Aorta (tissue), 5 donors: ENCODE measurements around the gene NR3C2. TPM values are rescaled to one million over a fixed set of nuclear protein-coding genes. Genes with fewer than 3 reads are reported as not detected.

ENCODE experiments used
- ATAC-seq: fragments of 200-7000 bp; cut with Tn5 transposase; one replicate; pipeline ENCODE4 v1.9.1; 2022; ENCODE audit warnings: moderate library complexity; ENCODE audit not compliant: low FRiP score
- DNase-seq, 2 donors: peaks; one replicate each; pipeline ENCODE4 v3.0.0-alpha.2; 2020
- H3K27ac ChIP-seq, 2 donors: one replicate each; pipeline ENCODE4 v1.5.1; 2013; ENCODE audit warnings: low read length in 2 of 2, mild to moderate bottlenecking in 2 of 2, moderate library complexity in 2 of 2, control low read depth in 1 of 2, inconsistent platforms in 1 of 2, low read depth in 1 of 2
- H3K27me3 ChIP-seq, 2 donors: one replicate each; pipeline ENCODE4 v1.6.1; 2013; ENCODE audit warnings: control low read depth in 1 of 2, low read length in 1 of 2, mild to moderate bottlenecking in 1 of 2, moderate library complexity in 1 of 2; ENCODE audit not compliant: insufficient read depth in 2 of 2, control insufficient read depth in 1 of 2
- H3K36me3 ChIP-seq, 2 donors: one replicate each; pipeline ENCODE4 v1.6.1; 2013; ENCODE audit warnings: control low read depth in 1 of 2, low read length in 1 of 2, mild to moderate bottlenecking in 1 of 2; ENCODE audit not compliant: insufficient read depth in 2 of 2, control insufficient read depth in 1 of 2
- H3K4me1 ChIP-seq, 2 donors: one replicate each; pipeline ENCODE4 v1.6.1; 2013; ENCODE audit warnings: low read length in 2 of 2, control low read depth in 1 of 2, mild to moderate bottlenecking in 1 of 2, moderate library complexity in 1 of 2; ENCODE audit not compliant: insufficient read depth in 2 of 2, control insufficient read depth in 1 of 2
- H3K4me3 ChIP-seq, 2 donors: one replicate each; pipeline ENCODE4 v1.5.1; 2013; ENCODE audit warnings: low read length in 2 of 2, control low read depth in 1 of 2, mild to moderate bottlenecking in 1 of 2
- H3K9me3 ChIP-seq: one replicate; pipeline ENCODE4 v1.6.1; 2013; ENCODE audit warnings: mild to moderate bottlenecking, low read length; ENCODE audit not compliant: control insufficient read depth
- WGBS, 2 donors: extraction: QIAGEN DNeasy Blood & Tissue Kit; methylation state at CpG; one replicate each; pipeline ENCODE4 v1.1.7; 2013; 5-methylcytosine and 5-hydroxymethylcytosine counted together
- intact Hi-C, 2 donors: fragments of 100-400 bp; cut with DNase I; formaldehyde crosslinking; loops; one replicate each; pipeline versions ENCODE4 v1.14.2 to v1.15.0; 2022
- polyA plus RNA-seq, 2 donors: library from polyadenylated mRNA; stranded (reverse); fragments of 200-250 nt; gene quantifications; one replicate each; pipeline ENCODE4 v1.2.3, GENCODE V29; 2013
- total RNA-seq, 2 donors: library from RNA; stranded (reverse); fragmentation: NEBNext Ultra II Directional; extraction: Animal tissue kit (Norgen Biotek cat#: 25700); gene quantifications; one replicate each; pipeline ENCODE4 v1.2.1, GENCODE V29; 2021
- donor health status: healthy with polysubstance abuse.
- donor health status: Bipolar disorder and iron deficiency.
- donor health status: DM: no; HTN: no; CAD: no.
- donor health status: DM: no; HTN: no; CAD: no.
- donor health status: DM: yes; HTN: yes; CAD: no.

The NR3C2 gene
- total and polyA plus RNA-seq, 4 donors = 3.4 to 22.9 (median 6.9) TPM

DNA sequence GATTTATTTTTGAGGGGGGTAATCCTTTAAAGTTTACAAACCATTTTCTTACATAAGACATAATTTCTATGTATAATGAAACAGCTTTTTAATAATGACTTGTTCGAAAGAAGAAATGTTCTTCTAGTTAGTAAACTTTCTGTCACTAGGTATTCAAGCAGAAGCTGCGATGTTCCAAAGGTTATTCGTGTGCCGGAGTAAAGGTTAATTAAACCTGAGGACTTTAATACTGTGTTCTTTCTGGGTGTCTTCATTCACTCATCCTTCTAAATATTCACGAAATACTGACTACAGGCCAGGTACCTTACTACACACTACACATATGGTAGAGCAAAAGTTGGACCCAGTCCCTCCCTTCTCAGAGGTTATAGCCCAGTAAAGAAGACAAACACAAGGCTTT, 96.7 kb downstream of the NR3C2 start:
- intact Hi-C loops = no loop called here
- no peak overlapping the region for H3K4me3 ChIP-seq
- DNase-seq = no peak
- ATAC-seq = no peak
- 76% methylated on average over 5 of the region's 5 CpGs for WGBS, 2 donors
- no peaks in the 10 kb centered on the region for H3K36me3 ChIP-seq
- no peaks in the 10 kb centered on the region for H3K27me3 ChIP-seq
- H3K9me3 ChIP-seq = no peaks in the 10 kb centered on the region
- no peak overlapping the region for H3K27ac ChIP-seq
- peaks cover 0 to 3% of the 10 kb centered on the region in 2 donors for H3K4me1 ChIP-seq

GRCh38 chr4:148344941-148345340, 97.3 kb downstream of the NR3C2 start:
- Histone ChIP-seq H3K9me3 (no peaks in the 10 kb centered on the region), H3K27me3 (no peaks in the 10 kb centered on the region), H3K4me3 (no peak overlapping the region), H3K36me3 (no peaks in the 10 kb centered on the region), H3K27ac (no peak overlapping the region), H3K4me1 (peaks cover 0 to 3% of the 10 kb centered on the region in 2 donors)
- intact Hi-C loops = no loop called here
- ATAC-seq (no peak), DNase-seq (no peak)
- whole genome bisulfite sequencing, 2 donors = 8 to 12% methylated on average over 1 of the region's 1 CpG

- DNase-seq = no peak
- WGBS, 2 donors = 84 to 87% methylated on average over 2 of the region's 2 CpGs
- H3K36me3 ChIP-seq = no peaks in the 10 kb centered on the region
- no peak overlapping the region for H3K4me3 ChIP-seq
- no peaks in the 10 kb centered on the region for H3K27me3 ChIP-seq
- ATAC-seq = no peak
- intact Hi-C loops = no loop called here
- H3K27ac ChIP-seq = no peak overlapping the region
- peaks cover 0 to 3% of the 10 kb centered on the region in 2 donors for H3K4me1 ChIP-seq
- no peaks in the 10 kb centered on the region for H3K9me3 ChIP-seq
These were observed 97.9 kb downstream of the NR3C2 start for GRCh38 chr4:148344352-148344751.

- WGBS, 2 donors = 70% methylated on average over 13 of the region's 13 CpGs
- no peak overlapping the region for H3K4me3 ChIP-seq
- H3K27ac ChIP-seq = no peak overlapping the region
These were observed 100.0 kb downstream of the NR3C2 start for GRCh38 chr4:148341980-148342800.

GRCh38 chr4:148335133-148335532, 107.1 kb downstream of the NR3C2 start:
- Histone ChIP-seq H3K27me3 (no peaks in the 10 kb centered on the region), H3K9me3 (no peaks in the 10 kb centered on the region), H3K4me3 (no peak overlapping the region), H3K4me1 (no peaks in the 10 kb centered on the region), H3K36me3 (no peaks in the 10 kb centered on the region), H3K27ac (no peak overlapping the region)
- no peak for ATAC-seq
- 97 to 99% methylated on average over 4 of the region's 4 CpGs for WGBS, 2 donors
- intact Hi-C loops = no loop called here
- DNase-seq = no peak

More at GRCh38 chr4:148341980-148342800, 100.0 kb downstream of the NR3C2 start:
- intact Hi-C loops = no loop called here
- ATAC-seq = no peak
- Histone ChIP-seq H3K9me3 (no peaks in the 10 kb centered on the region), H3K27me3 (no peaks in the 10 kb centered on the region), H3K36me3 (no peaks in the 10 kb centered on the region), H3K4me1 (peaks cover 0 to 3% of the 10 kb centered on the region in 2 donors)
- no peak for DNase-seq

DNA sequence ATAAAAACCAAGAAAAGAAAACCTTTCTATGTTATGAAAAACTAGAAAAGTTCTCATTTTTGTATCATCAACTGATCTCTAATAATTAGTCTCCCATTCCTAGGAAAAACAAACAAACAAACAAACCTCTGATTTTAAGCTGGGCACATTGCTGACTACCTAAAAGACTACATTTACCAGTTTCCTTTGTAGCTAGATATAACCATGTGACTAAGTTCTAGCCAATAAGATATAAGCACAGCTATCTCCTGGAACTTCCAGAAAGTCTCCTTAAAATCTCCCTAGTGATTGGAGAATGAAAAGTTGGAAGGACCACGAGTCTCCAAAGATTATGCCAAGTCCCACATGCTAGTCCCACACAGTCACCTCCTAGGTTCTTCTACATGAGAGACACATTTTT, 108.9 kb downstream of the NR3C2 start:
- intact Hi-C loops = no loop called here

DNA sequence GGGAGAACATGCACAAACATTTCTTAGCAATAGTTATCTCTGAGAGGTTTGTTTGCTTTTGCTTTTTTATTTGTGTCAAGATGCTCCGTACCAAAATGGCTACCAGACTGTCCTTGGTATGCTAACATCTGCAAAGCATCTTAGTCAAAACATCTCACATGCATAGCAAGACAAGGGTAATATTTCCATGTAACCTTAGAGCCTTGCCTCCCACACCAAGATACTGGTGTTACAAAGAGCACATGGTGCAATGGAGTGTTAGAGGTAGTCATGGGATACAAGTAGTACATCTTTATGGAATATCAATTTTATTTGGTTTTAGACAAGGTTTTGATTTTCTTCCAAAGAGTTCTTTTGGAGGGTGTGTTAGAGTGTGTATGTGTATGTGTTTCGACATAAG, 109.7 kb downstream of the NR3C2 start:
- Histone ChIP-seq H3K27ac (no peak overlapping the region), H3K4me1 (no peaks in the 10 kb centered on the region), H3K36me3 (no peaks in the 10 kb centered on the region), H3K27me3 (no peaks in the 10 kb centered on the region), H3K9me3 (no peaks in the 10 kb centered on the region), H3K4me3 (no peak overlapping the region)
- intact Hi-C loops = no loop called here
- no peak for ATAC-seq
- DNase-seq = no peak
- WGBS, 2 donors = 78 to 82% methylated on average over 2 of the region's 2 CpGs

More for the DNA sequence above, 108.9 kb downstream of the NR3C2 start:
- DNase-seq = no peak
- Histone ChIP-seq H3K4me1 (no peaks in the 10 kb centered on the region), H3K4me3 (no peak overlapping the region), H3K27me3 (no peaks in the 10 kb centered on the region), H3K27ac (no peak overlapping the region), H3K9me3 (no peaks in the 10 kb centered on the region), H3K36me3 (no peaks in the 10 kb centered on the region)
- 45 to 59% methylated on average over 1 of the region's 1 CpG for WGBS, 2 donors
- no peak for ATAC-seq

DNA sequence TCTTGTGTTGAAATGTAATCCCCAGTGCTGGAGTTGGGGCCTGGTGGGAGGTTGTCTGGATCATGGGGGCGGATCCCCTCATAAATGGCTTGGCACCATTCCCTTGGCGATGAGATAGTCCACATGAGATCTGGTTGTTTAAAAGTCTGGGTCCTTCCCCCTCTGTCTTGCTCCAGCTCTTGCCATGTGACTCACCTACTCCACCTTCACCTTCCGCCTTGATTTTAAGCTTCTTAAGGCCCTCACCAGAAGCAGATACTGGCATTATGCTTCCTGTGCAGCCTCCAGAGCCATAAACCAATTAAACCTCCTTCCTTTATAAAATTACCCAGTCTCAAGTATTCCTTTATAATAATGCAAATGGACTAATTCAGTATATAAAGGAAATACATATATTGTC, 111.5 kb downstream of the NR3C2 start:
- no peak for DNase-seq
- no peak for ATAC-seq
- intact Hi-C loops = no loop called here
- Histone ChIP-seq H3K9me3 (no peaks in the 10 kb centered on the region), H3K27me3 (no peaks in the 10 kb centered on the region), H3K27ac (no peak overlapping the region), H3K4me1 (no peaks in the 10 kb centered on the region), H3K36me3 (no peaks in the 10 kb centered on the region), H3K4me3 (no peak overlapping the region)
- WGBS, 2 donors = 94 to 100% methylated on average over 3 of the region's 3 CpGs

DNA sequence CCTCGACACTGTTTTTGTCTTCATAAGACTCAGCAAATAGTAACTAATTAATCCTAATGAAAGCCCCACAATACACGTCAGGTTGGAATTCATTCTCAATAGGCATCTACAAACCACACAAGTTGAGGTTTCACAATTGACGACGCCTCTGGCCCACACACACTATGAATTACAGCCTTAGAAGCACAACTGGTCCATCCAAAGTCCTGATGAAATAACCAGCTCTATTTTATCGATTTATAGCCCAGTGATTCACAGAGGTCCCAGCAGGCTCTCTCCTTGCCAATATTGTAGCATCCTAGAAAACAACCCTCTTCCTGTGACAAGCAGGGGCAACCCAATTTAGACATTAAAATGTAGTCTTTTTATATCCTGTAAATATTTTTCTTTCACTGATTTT, 112.1 kb downstream of the NR3C2 start:
- ATAC-seq (peak; percentile 67), DNase-seq (no peak)
- WGBS, 2 donors = 91% methylated on average over 5 of the region's 5 CpGs

More for the DNA sequence above, 112.1 kb downstream of the NR3C2 start:
- no peaks in the 10 kb centered on the region for H3K27me3 ChIP-seq
- H3K27ac ChIP-seq = no peak overlapping the region
- H3K9me3 ChIP-seq = no peaks in the 10 kb centered on the region
- no peaks in the 10 kb centered on the region for H3K4me1 ChIP-seq
- no peak overlapping the region for H3K4me3 ChIP-seq
- no peaks in the 10 kb centered on the region for H3K36me3 ChIP-seq
- intact Hi-C loops = no loop called here
